Astrocyte (in vitro differentiated cells and primary cell): ENCODE data around the gene PKDREJ.
"Not testable (repeated sequence)": the region's sequence is repeated elsewhere in the genome, so short reads cannot be mapped to it uniquely, and the experiment has no call there.

Experiments
- CTCF ChIP-seq: IDR thresholded peaks from 2 replicates; pipeline ENCODE4 v1.5.1; 2011; ENCODE audit warnings: low read depth, mild to moderate bottlenecking, inconsistent platforms, low read length, moderate library complexity; ENCODE audit not compliant: insufficient read depth
- EZH2 ChIP-seq: IDR thresholded peaks from 2 replicates; pipeline ENCODE4 v1.6.1; 2012; ENCODE audit warnings: mild to moderate bottlenecking, low read length, inconsistent platforms; ENCODE audit not compliant: insufficient read depth

GRCh38 chr22:46265627-46266026 is 2.5 kb upstream of the PKDREJ start:
- TF ChIP-seq CTCF, EZH2: not testable (repeated sequence)
